Fibroblast of lung (primary cell): ENCODE results near the gene ADRM1. TPM values are rescaled to one million over a fixed set of nuclear protein-coding genes. Genes with fewer than 3 reads are reported as not detected.

Experiments used
- DNase-seq, 2 donors: peaks; one replicate each; pipeline versions ENCODE4 v3.0.0 to v3.0.0-alpha.2; 2010; ENCODE audit warnings: low read depth in 2 of 2
- H2AFZ ChIP-seq: 2 replicates; pipeline ENCODE4 v1.5.1; 2012; ENCODE audit warnings: low read length, control low read depth, inconsistent platforms
- H3K27ac ChIP-seq: 2 replicates; pipeline ENCODE4 v1.5.1; 2011; ENCODE audit warnings: low read length, control low read depth; ENCODE audit not compliant: insufficient read depth
- H3K27me3 ChIP-seq: 2 replicates; pipeline ENCODE4 v1.5.1; 2011; ENCODE audit warnings: mild to moderate bottlenecking, low read length; ENCODE audit not compliant: control insufficient read depth, insufficient read depth
- H3K36me3 ChIP-seq: 2 replicates; pipeline ENCODE4 v1.5.1; 2011; ENCODE audit warnings: low read length; ENCODE audit not compliant: control insufficient read depth, insufficient read depth
- H3K4me1 ChIP-seq: 2 replicates; pipeline ENCODE4 v1.5.1; 2011; ENCODE audit warnings: low read length; ENCODE audit not compliant: control insufficient read depth, insufficient read depth; ENCODE audit errors: extremely low read depth
- H3K4me2 ChIP-seq: 2 replicates; pipeline ENCODE4 v1.5.1; 2011; ENCODE audit warnings: low read length, control low read depth; ENCODE audit not compliant: insufficient read depth; ENCODE audit errors: extremely low read depth
- H3K4me3 ChIP-seq, 4 experiments: fragments of 200-600 bp in 1 of 4; sonication (generic) in 1 of 4; replicated peaks in 1 of 4; 2 replicates each; pipeline ENCODE4 v1.5.1; 2011 to 2016; ENCODE audit warnings: low read length in 4 of 4, low read depth in 3 of 4, mild to moderate bottlenecking in 3 of 4, control low read depth in 2 of 4, inconsistent platforms in 1 of 4, mixed read lengths in 1 of 4; ENCODE audit not compliant: insufficient read depth in 1 of 4; ENCODE audit errors: control extremely low read depth in 1 of 4
- H3K79me2 ChIP-seq: 2 replicates; pipeline ENCODE4 v1.5.1; 2012; ENCODE audit warnings: mild to moderate bottlenecking, low read length, inconsistent platforms; ENCODE audit not compliant: control insufficient read depth, insufficient read depth
- H3K9ac ChIP-seq: 2 replicates; pipeline ENCODE4 v1.5.1; 2011; ENCODE audit warnings: mild to moderate bottlenecking, low read length, control low read depth; ENCODE audit not compliant: insufficient read depth
- H3K9me3 ChIP-seq: 2 replicates; pipeline ENCODE4 v1.5.1; 2012; ENCODE audit warnings: low read depth, low read length; ENCODE audit not compliant: control insufficient read depth, insufficient read depth
- H4K20me1 ChIP-seq: 2 replicates; pipeline ENCODE4 v1.5.1; 2011; ENCODE audit warnings: low read length; ENCODE audit not compliant: control insufficient read depth, insufficient read depth; ENCODE audit errors: extremely low read depth
- EZH2 ChIP-seq: IDR thresholded peaks from 2 replicates; pipeline ENCODE4 v1.5.1; 2012; ENCODE audit warnings: low read length, control low read depth, mild to moderate bottlenecking; ENCODE audit errors: missing control alignments
- polyA plus RNA-seq, 2 donors: library from polyadenylated mRNA; depleted of rRNA in 1 of 2; stranded (reverse) in 1 of 2; unstranded in 1 of 2; fragments of >200 nt; gene quantifications; 2 replicates each; pipeline ENCODE4 v1.2.1, GENCODE V29; 2011 to 2012; ENCODE audit warnings: missing spikeins in 1 of 2
- total RNA-seq: library from RNA; depleted of rRNA; stranded (reverse); fragments of >200 nt; gene quantifications from 2 replicates; pipeline ENCODE4 v1.2.1, GENCODE V29; 2014
- TF ChIP-seq, protein P1 (sequence below), 2 donors: IDR thresholded peaks in 1 of 2; conservative IDR thresholded peaks in 1 of 2; 1 replicate in 1 of 2; 2 replicates in 1 of 2; pipeline ENCODE4 v1.5.1; 2011 to 2012; ENCODE audit warnings: low read length in 2 of 2, control low read depth in 1 of 2, inconsistent platforms in 1 of 2, low read depth in 1 of 2, mild to moderate bottlenecking in 1 of 2

ADRM1 gene
- total and polyA plus RNA-seq, 2 donors (not counting 1 experiment from before 2014, with no cell fraction given): 41.2 to 71.3 TPM

GRCh38 chr20:62272200-62272599, 30.6 kb upstream of the ADRM1 start:
- no peaks in the 10 kb centered on the region for H3K79me2 ChIP-seq
- no peak overlapping the region for H2AFZ ChIP-seq
- no peak overlapping the region for H3K9ac ChIP-seq
- no peaks in the 10 kb centered on the region for H4K20me1 ChIP-seq
- no peaks in the 10 kb centered on the region for H3K9me3 ChIP-seq
- H3K27ac ChIP-seq: no peak overlapping the region
- no peak for DNase-seq
- H3K4me1 ChIP-seq: no peaks in the 10 kb centered on the region
- no peak overlapping the region for H3K4me3 ChIP-seq
- H3K27me3 ChIP-seq: no peaks in the 10 kb centered on the region
- H3K36me3 ChIP-seq: peaks cover 3% of the 10 kb centered on the region
- H3K4me2 ChIP-seq: no peak overlapping the region
- TF ChIP-seq, protein P1, sequence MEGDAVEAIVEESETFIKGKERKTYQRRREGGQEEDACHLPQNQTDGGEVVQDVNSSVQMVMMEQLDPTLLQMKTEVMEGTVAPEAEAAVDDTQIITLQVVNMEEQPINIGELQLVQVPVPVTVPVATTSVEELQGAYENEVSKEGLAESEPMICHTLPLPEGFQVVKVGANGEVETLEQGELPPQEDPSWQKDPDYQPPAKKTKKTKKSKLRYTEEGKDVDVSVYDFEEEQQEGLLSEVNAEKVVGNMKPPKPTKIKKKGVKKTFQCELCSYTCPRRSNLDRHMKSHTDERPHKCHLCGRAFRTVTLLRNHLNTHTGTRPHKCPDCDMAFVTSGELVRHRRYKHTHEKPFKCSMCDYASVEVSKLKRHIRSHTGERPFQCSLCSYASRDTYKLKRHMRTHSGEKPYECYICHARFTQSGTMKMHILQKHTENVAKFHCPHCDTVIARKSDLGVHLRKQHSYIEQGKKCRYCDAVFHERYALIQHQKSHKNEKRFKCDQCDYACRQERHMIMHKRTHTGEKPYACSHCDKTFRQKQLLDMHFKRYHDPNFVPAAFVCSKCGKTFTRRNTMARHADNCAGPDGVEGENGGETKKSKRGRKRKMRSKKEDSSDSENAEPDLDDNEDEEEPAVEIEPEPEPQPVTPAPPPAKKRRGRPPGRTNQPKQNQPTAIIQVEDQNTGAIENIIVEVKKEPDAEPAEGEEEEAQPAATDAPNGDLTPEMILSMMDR (conservative IDR thresholded peaks at IDR 0.05 in 1 of 2, IDR thresholded peaks at IDR 0.05 in 1 of 2; ENCODE audit: low read depth in 1 of 2, low read length in 2 of 2): no peak
- no peak for TF ChIP-seq EZH2

DNA sequence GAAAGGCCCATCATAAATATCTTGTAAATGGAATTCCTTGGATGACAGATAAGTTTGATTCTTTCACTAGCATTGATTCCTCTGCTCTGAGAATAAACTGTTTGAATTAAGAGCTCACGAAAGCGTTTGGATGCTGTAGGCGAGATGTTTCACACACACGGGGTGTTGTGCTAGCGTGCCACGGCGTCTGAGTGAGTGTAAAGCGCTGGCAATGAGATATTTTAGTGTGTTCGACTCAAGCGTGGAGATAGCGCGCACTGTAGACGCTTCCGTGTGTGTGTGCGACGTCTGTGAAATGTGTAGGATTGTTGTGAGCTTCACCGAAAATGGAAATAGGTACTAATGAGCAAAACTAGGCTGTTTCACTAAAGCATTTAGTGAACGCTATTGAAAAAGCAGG, 29.4 kb upstream of the ADRM1 start:
- TF ChIP-seq, protein P1 (conservative IDR thresholded peaks at IDR 0.05 in 1 of 2, IDR thresholded peaks at IDR 0.05 in 1 of 2; ENCODE audit: low read depth in 1 of 2, low read length in 2 of 2): no peak
- TF ChIP-seq EZH2: no peak
- no peak overlapping the region for H3K27ac ChIP-seq
- no peak overlapping the region for H3K4me3 ChIP-seq
- no peaks in the 10 kb centered on the region for H3K4me1 ChIP-seq
- no peaks in the 10 kb centered on the region for H3K9me3 ChIP-seq
- no peaks in the 10 kb centered on the region for H3K79me2 ChIP-seq
- no peak overlapping the region for H3K4me2 ChIP-seq
- H2AFZ ChIP-seq: no peak overlapping the region
- no peak for DNase-seq
- no peaks in the 10 kb centered on the region for H3K27me3 ChIP-seq
- no peaks in the 10 kb centered on the region for H4K20me1 ChIP-seq
- no peak overlapping the region for H3K9ac ChIP-seq
- peaks cover 3% of the 10 kb centered on the region for H3K36me3 ChIP-seq

DNA sequence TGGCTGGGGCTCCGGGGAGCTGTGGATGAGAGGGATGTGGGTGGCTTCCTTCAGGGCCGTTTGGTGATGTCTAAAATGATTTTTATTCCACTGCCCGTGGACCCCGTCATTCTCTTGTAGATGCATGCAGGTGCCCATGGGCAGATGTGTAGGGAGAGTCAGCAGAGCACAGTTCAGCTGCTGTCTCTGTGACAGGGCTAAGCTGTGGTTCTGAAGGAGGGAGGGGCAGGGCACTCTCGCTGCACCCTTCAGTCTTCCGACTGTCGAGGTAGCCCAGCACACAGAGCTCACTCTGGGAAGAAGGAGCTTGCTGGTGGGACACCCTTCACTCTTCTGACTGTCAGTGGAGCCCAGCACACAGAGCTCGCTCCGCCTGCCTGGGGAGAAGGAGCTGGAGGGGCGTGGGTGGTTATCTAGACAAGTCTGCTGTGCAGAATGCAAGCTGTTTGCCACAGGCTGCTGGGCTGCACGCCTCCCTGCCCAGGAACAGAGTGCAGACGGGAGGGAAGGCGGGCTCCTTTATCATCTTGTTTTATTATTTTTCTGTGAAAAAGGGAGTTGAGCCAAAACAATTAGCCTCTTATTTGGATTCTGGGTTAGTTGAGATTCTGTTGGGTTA, 28.4 kb upstream of the ADRM1 start:
- Histone ChIP-seq H3K4me2 (no peak overlapping the region), H4K20me1 (no peaks in the 10 kb centered on the region), H3K4me1 (no peaks in the 10 kb centered on the region), H3K9ac (no peak overlapping the region), H3K36me3 (peaks cover 3% of the 10 kb centered on the region), H3K27ac (no peak overlapping the region), H3K4me3 (no peak overlapping the region), H3K79me2 (no peaks in the 10 kb centered on the region), H3K9me3 (no peaks in the 10 kb centered on the region), H3K27me3 (no peaks in the 10 kb centered on the region), H2AFZ (no peak overlapping the region)
- peak in 1 of 2 donors; percentile 10 for DNase-seq
- TF ChIP-seq, protein P1 (conservative IDR thresholded peaks at IDR 0.05 in 1 of 2, IDR thresholded peaks at IDR 0.05 in 1 of 2; ENCODE audit: low read depth in 1 of 2, low read length in 2 of 2): no peak
- no peak for TF ChIP-seq EZH2
